Astrocyte (in vitro differentiated cells and primary cell): ENCODE results near the gene MAP7. TPM values are rescaled to one million over a fixed set of nuclear protein-coding genes. Genes with fewer than 3 reads are reported as not detected.

ENCODE experiments used
- DNase-seq: peaks from one replicate; pipeline ENCODE4 v3.0.0-alpha.2; 2010; ENCODE audit warnings: low read depth
- FAIRE-seq: peaks from 2 replicates; lab custom pipeline; 2011; peaks lifted over from hg19 to GRCh38; lab: Jason Lieb, UNC
- H2AFZ ChIP-seq: 2 replicates; pipeline ENCODE4 v1.6.0; 2012; ENCODE audit warnings: low read depth, low read length, inconsistent platforms
- H3K27ac ChIP-seq: 2 replicates; pipeline ENCODE4 v1.5.1; 2011; ENCODE audit warnings: low read depth, low read length, inconsistent platforms
- H3K27me3 ChIP-seq: 2 replicates; pipeline ENCODE4 v1.6.0; 2011; ENCODE audit warnings: low read length, inconsistent platforms; ENCODE audit not compliant: insufficient read depth
- H3K36me3 ChIP-seq: 2 replicates; pipeline ENCODE4 v1.5.1; 2011; ENCODE audit warnings: low read length, inconsistent platforms; ENCODE audit not compliant: insufficient read depth
- H3K4me1 ChIP-seq: 2 replicates; pipeline ENCODE4 v1.5.1; 2011; ENCODE audit warnings: low read length, inconsistent platforms; ENCODE audit not compliant: insufficient read depth
- H3K4me2 ChIP-seq: 2 replicates; pipeline ENCODE4 v1.6.0; 2012; ENCODE audit warnings: low read length, inconsistent platforms
- H3K4me3 ChIP-seq: 2 replicates; pipeline ENCODE4 v1.5.1; 2011; ENCODE audit warnings: low read depth, mild to moderate bottlenecking, low read length, inconsistent platforms; ENCODE audit not compliant: insufficient read depth
- H3K79me2 ChIP-seq: 2 replicates; pipeline ENCODE4 v1.6.0; 2012; ENCODE audit warnings: mild to moderate bottlenecking, low read length, inconsistent platforms; ENCODE audit not compliant: insufficient read depth
- H3K9ac ChIP-seq: 2 replicates; pipeline ENCODE4 v1.6.0; 2012; ENCODE audit warnings: mild to moderate bottlenecking, low read length, inconsistent platforms
- H3K9me3 ChIP-seq: 2 replicates; pipeline ENCODE4 v1.5.1; 2012; ENCODE audit warnings: low read depth, mild to moderate bottlenecking, low read length, inconsistent platforms; ENCODE audit not compliant: insufficient read depth
- H4K20me1 ChIP-seq: 2 replicates; pipeline ENCODE4 v1.6.0; 2012; ENCODE audit warnings: low read length, inconsistent platforms; ENCODE audit not compliant: insufficient read depth
- H3K27ac Mint-ChIP-seq: one replicate; pipeline ENCODE4 v1.8.0; 2021; ENCODE audit warnings: mild to moderate bottlenecking, mixed read lengths; ENCODE audit not compliant: unreplicated experiment
- H3K27me3 Mint-ChIP-seq: one replicate; pipeline ENCODE4 v1.8.0; 2021; ENCODE audit warnings: low read depth, mixed read lengths; ENCODE audit not compliant: unreplicated experiment
- H3K36me3 Mint-ChIP-seq: one replicate; pipeline ENCODE4 v1.8.0; 2021; ENCODE audit warnings: low read depth, mixed read lengths; ENCODE audit not compliant: unreplicated experiment
- H3K4me1 Mint-ChIP-seq: one replicate; pipeline ENCODE4 v1.8.0; 2021; ENCODE audit warnings: low read depth, mixed read lengths; ENCODE audit not compliant: unreplicated experiment
- H3K4me3 Mint-ChIP-seq: one replicate; pipeline ENCODE4 v1.8.0; 2021; ENCODE audit warnings: mild to moderate bottlenecking, moderate library complexity, mixed read lengths; ENCODE audit not compliant: unreplicated experiment
- H3K9me3 Mint-ChIP-seq: one replicate; pipeline ENCODE4 v1.8.0; 2021; ENCODE audit warnings: mild to moderate bottlenecking, mixed read lengths; ENCODE audit not compliant: unreplicated experiment
- EZH2 ChIP-seq: IDR thresholded peaks from 2 replicates; pipeline ENCODE4 v1.6.1; 2012; ENCODE audit warnings: mild to moderate bottlenecking, low read length, inconsistent platforms; ENCODE audit not compliant: insufficient read depth
- total RNA-seq: library from RNA; stranded (reverse); gene quantifications from 2 replicates; pipeline ENCODE4 v1.2.1, GENCODE V29; 2021
- TF ChIP-seq, protein P1 (sequence below): IDR thresholded peaks from 2 replicates; pipeline ENCODE4 v1.5.1; 2011; ENCODE audit warnings: low read depth, mild to moderate bottlenecking, inconsistent platforms, low read length, moderate library complexity; ENCODE audit not compliant: insufficient read depth

The MAP7 gene
- total RNA-seq, 1 donor from 2014 or later = 3.3 TPM

GRCh38 chr6:136343700-136344099, 206.5 kb downstream of the MAP7 start:
- Mint-ChIP-seq H3K9me3 (no peaks in the 10 kb centered on the region), H3K27ac (no peak overlapping the region), H3K36me3 (no peaks in the 10 kb centered on the region), H3K4me1 (no peaks in the 10 kb centered on the region), H3K27me3 (no peaks in the 10 kb centered on the region), H3K4me3 (no peak overlapping the region)
- no peaks in the 10 kb centered on the region for H3K79me2 ChIP-seq
- FAIRE-seq = no peak
- no peak overlapping the region for H3K27ac ChIP-seq
- H3K27me3 ChIP-seq = no peaks in the 10 kb centered on the region
- DNase-seq = no peak
- no peaks in the 10 kb centered on the region for H4K20me1 ChIP-seq
- H3K9me3 ChIP-seq = no peaks in the 10 kb centered on the region
- H3K36me3 ChIP-seq = no peaks in the 10 kb centered on the region
- TF ChIP-seq EZH2 = no peak
- TF ChIP-seq, protein P1, sequence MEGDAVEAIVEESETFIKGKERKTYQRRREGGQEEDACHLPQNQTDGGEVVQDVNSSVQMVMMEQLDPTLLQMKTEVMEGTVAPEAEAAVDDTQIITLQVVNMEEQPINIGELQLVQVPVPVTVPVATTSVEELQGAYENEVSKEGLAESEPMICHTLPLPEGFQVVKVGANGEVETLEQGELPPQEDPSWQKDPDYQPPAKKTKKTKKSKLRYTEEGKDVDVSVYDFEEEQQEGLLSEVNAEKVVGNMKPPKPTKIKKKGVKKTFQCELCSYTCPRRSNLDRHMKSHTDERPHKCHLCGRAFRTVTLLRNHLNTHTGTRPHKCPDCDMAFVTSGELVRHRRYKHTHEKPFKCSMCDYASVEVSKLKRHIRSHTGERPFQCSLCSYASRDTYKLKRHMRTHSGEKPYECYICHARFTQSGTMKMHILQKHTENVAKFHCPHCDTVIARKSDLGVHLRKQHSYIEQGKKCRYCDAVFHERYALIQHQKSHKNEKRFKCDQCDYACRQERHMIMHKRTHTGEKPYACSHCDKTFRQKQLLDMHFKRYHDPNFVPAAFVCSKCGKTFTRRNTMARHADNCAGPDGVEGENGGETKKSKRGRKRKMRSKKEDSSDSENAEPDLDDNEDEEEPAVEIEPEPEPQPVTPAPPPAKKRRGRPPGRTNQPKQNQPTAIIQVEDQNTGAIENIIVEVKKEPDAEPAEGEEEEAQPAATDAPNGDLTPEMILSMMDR = no peak
- H2AFZ ChIP-seq = no peak overlapping the region
- no peak overlapping the region for H3K9ac ChIP-seq
- H3K4me3 ChIP-seq = no peak overlapping the region
- no peaks in the 10 kb centered on the region for H3K4me1 ChIP-seq
- H3K4me2 ChIP-seq = no peak overlapping the region

- H3K27me3 ChIP-seq = no peaks in the 10 kb centered on the region
- Mint-ChIP-seq H3K4me3 (no peak overlapping the region), H3K9me3 (no peaks in the 10 kb centered on the region), H3K27ac (no peak overlapping the region), H3K4me1 (no peaks in the 10 kb centered on the region), H3K36me3 (no peaks in the 10 kb centered on the region), H3K27me3 (no peaks in the 10 kb centered on the region)
- H3K27ac ChIP-seq = no peak overlapping the region
- no peak for DNase-seq
- no peaks in the 10 kb centered on the region for H3K9me3 ChIP-seq
- no peaks in the 10 kb centered on the region for H3K4me1 ChIP-seq
- no peaks in the 10 kb centered on the region for H3K79me2 ChIP-seq
- no peaks in the 10 kb centered on the region for H4K20me1 ChIP-seq
- no peak for FAIRE-seq
- no peak overlapping the region for H3K9ac ChIP-seq
- H3K4me3 ChIP-seq = no peak overlapping the region
- TF ChIP-seq, protein P1 = no peak
- TF ChIP-seq EZH2 = no peak
- no peaks in the 10 kb centered on the region for H3K36me3 ChIP-seq
- H2AFZ ChIP-seq = no peak overlapping the region
- H3K4me2 ChIP-seq = no peak overlapping the region
Measured at GRCh38 chr6:136343275-136343674, 206.9 kb downstream of the MAP7 start.

DNA sequence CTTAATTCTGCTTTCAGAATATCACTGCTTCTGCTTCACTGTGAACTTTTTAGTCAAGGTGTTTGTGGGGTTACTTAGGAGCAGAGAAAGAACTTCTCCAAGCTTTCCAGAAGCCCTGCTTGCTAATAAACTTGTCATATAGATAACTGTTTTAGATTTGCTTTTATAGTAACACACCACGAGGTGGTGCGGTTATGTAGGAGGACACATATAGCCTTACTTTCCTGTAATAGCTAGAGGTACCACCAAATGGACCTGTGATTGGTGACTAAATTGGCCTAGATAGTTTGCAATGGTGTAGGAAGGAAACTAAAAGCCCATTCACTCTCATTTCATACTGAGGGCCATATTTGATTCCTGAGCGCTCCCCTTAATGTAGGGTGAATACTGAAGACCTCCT, 208.3 kb downstream of the MAP7 start:
- Histone ChIP-seq H3K9me3 (no peaks in the 10 kb centered on the region), H3K9ac (no peak overlapping the region), H3K4me2 (no peak overlapping the region), H2AFZ (no peak overlapping the region), H3K27me3 (no peaks in the 10 kb centered on the region), H3K4me1 (no peaks in the 10 kb centered on the region), H3K4me3 (no peak overlapping the region), H4K20me1 (no peaks in the 10 kb centered on the region), H3K79me2 (no peaks in the 10 kb centered on the region), H3K27ac (no peak overlapping the region), H3K36me3 (no peaks in the 10 kb centered on the region)
- H3K36me3 Mint-ChIP-seq = no peaks in the 10 kb centered on the region
- no peaks in the 10 kb centered on the region for H3K9me3 Mint-ChIP-seq
- H3K4me1 Mint-ChIP-seq = no peaks in the 10 kb centered on the region
- no peak overlapping the region for H3K27ac Mint-ChIP-seq
- H3K27me3 Mint-ChIP-seq = no peaks in the 10 kb centered on the region
- no peak for TF ChIP-seq EZH2
- TF ChIP-seq, protein P1 = no peak
- DNase-seq = no peak
- no peak for FAIRE-seq
- no peak overlapping the region for H3K4me3 Mint-ChIP-seq
